GM21360 (cell line): Measurements from ENCODE around the gene OSBPL6.
"Not testable (repeated sequence)": the region's sequence is repeated elsewhere in the genome, so short reads cannot be mapped to it uniquely, and the experiment has no call there.

ENCODE experiments used
- ATAC-seq: cut with Tn5 transposase; IDR thresholded peaks from one replicate; pipeline ENCODE4 v1.9.1; 2021; ENCODE audit warnings: mild to moderate bottlenecking, moderate library complexity; ENCODE audit not compliant: unreplicated experiment

OSBPL6 gene

GRCh38 chr2:178333851-178334250 is 139.5 kb downstream of the OSBPL6 start:
- ATAC-seq: no peak

- no peak for ATAC-seq
These were observed 140.9 kb downstream of the OSBPL6 start for GRCh38 chr2:178335230-178335629.

GRCh38 chr2:178344121-178344520 is 149.8 kb downstream of the OSBPL6 start:
- ATAC-seq: no peak

GRCh38 chr2:178345951-178346350 is 151.6 kb downstream of the OSBPL6 start:
- no peak for ATAC-seq

- no peak for ATAC-seq
These were observed 155.7 kb downstream of the OSBPL6 start for GRCh38 chr2:178350051-178350450.

- not testable (repeated sequence) for ATAC-seq
These were observed 163.4 kb downstream of the OSBPL6 start for GRCh38 chr2:178357704-178358103.

GRCh38 chr2:178359192-178359912 is 165.0 kb downstream of the OSBPL6 start:
- ATAC-seq: no peak

- ATAC-seq: no peak
These were observed 167.3 kb downstream of the OSBPL6 start for GRCh38 chr2:178361588-178361987.

GRCh38 chr2:178363252-178363651 is 168.9 kb downstream of the OSBPL6 start:
- no peak for ATAC-seq

GRCh38 chr2:178365116-178365515 is 170.8 kb downstream of the OSBPL6 start:
- ATAC-seq: no peak

GRCh38 chr2:178366412-178366811 is 172.1 kb downstream of the OSBPL6 start:
- ATAC-seq: no peak

- no peak for ATAC-seq
These were observed 173.0 kb downstream of the OSBPL6 start for GRCh38 chr2:178367344-178367743.

- ATAC-seq: no peak
These were observed 180.6 kb downstream of the OSBPL6 start for GRCh38 chr2:178374865-178375264.

GRCh38 chr2:178377046-178377445 is 182.7 kb downstream of the OSBPL6 start:
- ATAC-seq: no peak

GRCh38 chr2:178379162-178380004 is 185.1 kb downstream of the OSBPL6 start:
- no peak for ATAC-seq

- ATAC-seq: no peak
These were observed 186.5 kb downstream of the OSBPL6 start for GRCh38 chr2:178380763-178381162.

GRCh38 chr2:178383718-178384117 is 189.4 kb downstream of the OSBPL6 start:
- no peak for ATAC-seq

- no peak for ATAC-seq
These were observed 191.4 kb downstream of the OSBPL6 start for GRCh38 chr2:178385595-178386148.

GRCh38 chr2:178386986-178387597 is 192.8 kb downstream of the OSBPL6 start:
- ATAC-seq: no peak

GRCh38 chr2:178388287-178388686 is 194.0 kb downstream of the OSBPL6 start:
- no peak for ATAC-seq

GRCh38 chr2:178391701-178392100 is 197.4 kb downstream of the OSBPL6 start:
- ATAC-seq: no peak
